T-helper 9 cell (primary cell): ENCODE data around the gene PEG3.

ENCODE experiments used
- DNase-seq: peaks from one replicate; pipeline ENCODE4 v3.0.0-alpha.2; 2020

Gene PEG3

GRCh38 chr19:56806639-56807038, 33.9 kb downstream of the PEG3 start:
- no peak for DNase-seq
